Stimulated activated CD8-positive, alpha-beta memory T cell treated with anti-CD3 and anti-CD28 coated beads, Interleukin-15, amount 100 ng/mL, for 24 hours (primary cell): ENCODE data around the gene ADIRF.
"Not testable (repeated sequence)": the region's sequence is repeated elsewhere in the genome, so short reads cannot be mapped to it uniquely, and the experiment has no call there.

Experiments used
- DNase-seq: peaks from one replicate; pipeline ENCODE4 v3.0.0-alpha.2; 2020; ENCODE audit warnings: low read depth

The ADIRF gene

DNA sequence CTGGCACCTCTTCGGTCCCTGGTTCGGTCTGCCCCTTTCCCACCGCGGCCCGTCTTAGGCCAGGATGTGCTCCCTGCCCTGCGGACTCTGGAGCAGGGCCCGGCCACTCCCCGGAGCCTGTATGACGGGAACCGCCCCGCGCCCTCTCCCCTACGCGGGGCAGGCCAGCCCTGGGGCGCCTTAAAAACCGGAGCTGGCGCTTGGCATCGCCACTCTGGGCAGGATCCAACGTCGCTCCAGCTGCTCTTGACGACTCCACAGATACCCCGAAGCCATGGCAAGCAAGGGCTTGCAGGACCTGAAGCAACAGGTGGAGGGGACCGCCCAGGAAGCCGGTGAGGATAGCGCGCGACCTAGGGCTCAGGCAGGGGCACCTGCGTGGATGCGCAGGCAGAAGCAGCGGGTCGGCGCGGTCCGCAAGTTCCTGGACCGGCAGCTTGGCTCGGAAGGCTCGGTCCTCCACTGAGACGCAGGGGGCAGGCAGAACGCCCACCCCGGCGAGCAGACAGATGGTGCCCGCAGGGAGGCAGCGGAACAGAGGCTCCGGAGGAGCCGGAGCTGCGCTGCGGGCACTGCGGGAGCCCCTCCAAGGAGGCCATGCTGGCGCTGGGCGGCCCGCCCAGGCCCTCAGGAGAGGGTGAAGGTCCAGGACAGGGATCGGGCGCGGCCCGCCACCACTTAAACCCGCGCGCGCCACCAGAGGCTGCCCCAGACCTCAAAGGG is at the start of gene ADIRF:
Gene ADIRF, plus strand, starts transcription at position 212 of the 723 bp plus-strand sequence. Its CDS starts 63 bp downstream, at position 275.
- no peak for DNase-seq

DNA sequence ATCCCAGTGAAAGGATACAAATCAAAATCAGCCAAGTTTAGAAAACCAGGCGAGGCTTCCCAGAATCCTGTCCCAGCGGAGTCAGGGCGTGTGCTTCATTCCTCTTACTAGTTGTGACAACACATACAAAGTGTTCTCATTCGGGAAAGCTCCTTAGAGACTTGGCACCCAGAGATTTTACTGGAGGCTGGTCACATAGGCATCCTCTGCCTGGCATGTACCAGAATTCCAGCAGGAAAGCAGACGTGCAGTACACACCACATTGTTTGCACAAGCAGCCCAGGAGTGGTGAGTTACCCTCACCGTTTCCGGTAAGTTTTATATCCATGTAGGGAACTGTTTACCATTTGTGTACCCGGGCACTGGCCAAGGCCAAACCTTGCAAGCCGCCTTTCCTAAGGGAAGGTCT is 45.7 kb upstream of the ADIRF start:
- DNase-seq = no peak

DNA sequence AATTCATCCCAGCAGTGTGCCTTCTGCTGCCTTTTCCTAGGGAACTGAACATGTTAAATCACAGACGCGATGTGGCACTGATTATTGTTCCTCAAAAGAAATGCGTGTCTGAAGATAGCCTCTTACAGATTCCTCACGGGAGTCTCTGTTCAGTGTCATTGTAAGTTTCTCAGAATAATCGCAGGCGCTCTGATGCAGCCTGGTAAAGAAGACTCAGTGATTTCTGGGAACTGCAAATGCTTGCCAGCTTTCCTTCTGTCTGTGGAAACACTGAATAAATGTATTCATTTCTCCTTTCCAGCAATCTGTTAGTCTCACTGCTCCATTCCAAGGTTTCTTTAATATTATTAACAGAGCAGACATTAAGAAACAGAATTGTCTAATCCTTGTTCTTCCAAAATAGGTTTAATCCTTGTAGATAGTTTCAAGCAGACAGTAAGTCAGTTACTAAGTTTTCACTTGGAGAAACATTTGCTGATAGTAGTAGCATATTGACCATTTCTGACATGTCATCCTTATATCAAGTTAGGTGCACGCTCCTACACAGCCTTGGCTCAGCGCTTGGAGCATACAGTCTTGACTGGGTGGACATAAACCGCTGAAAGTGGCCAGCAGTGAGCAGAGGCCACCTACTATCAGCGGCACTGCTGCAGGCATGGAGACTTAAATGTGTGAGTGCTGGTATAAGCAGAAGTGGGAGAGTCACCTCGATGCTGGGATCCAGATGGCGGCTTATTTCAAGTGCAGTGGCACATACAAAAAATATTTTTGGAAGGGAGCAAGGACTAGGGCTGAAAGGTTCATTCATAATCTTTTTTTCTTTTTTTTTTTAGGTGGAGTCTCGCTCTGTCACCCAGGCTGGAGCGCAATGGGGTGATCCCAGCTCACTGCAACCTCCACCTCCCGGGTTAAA is 38.6 kb upstream of the ADIRF start:
- no peak for DNase-seq

DNA sequence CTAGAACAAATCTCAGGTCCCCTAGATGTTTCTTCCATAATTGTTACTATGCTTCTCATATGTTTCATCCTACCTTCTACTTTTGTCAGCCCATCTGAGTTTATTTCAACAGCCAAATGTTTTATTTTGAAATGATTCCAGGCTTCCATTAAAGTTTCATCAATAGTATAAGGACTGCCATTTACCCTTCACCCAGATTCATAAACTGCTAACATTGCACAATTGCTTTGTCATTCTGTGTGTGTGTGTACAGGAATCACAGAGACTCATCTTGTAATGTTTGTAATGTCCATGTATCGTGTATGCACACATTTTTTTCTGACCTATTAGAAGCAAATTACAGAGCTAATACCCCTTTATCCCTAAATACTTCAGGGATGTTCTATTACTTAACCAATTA is 36.4 kb upstream of the ADIRF start:
- no peak for DNase-seq

DNA sequence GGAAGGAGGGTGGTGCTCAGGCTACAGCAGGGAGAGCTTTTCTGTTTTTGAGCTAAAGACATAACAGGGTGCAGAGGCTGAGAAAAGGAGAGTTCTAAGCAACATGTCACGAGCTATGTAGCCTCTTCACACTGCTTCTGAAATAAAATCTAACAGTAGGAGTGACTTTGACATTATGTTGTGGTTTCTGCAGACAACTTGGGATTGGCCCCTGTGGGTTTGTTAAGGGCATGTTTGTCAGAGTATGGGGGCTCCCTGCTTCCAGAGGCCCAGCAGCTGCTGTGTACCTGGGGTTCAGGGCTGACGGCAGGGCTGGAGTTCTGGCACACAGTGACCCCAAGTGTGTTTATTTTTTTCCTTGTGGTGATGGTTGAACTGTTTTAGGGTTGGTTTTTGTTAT is 35.6 kb upstream of the ADIRF start:
- DNase-seq = no peak

DNA sequence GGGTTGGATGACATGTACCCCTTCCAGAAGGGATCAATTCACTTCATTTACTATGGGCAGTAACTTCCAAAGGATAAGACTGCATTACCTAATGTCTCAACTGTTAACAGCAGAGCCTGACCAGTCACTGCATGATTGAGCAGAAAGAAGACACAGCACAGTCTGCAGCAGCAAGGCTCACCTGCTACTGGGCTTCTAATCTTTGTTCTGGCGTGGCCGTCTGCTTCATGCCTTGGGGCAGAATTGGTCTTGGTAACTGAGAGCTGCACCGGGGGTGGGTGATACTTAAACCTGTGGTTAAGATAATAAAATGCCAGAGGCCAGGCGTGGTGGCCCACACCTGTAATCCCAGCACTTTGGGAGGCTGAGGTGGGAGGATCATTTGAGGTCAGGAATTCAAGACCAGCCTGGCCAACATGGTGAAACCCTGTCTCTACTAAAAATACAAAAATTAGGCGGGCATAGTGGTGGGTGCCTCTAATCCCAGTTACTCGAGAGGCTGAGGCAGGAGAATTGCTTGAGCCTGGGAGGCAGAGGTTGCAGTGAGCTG is 34.0 kb upstream of the ADIRF start:
- not testable (repeated sequence) for DNase-seq

DNA sequence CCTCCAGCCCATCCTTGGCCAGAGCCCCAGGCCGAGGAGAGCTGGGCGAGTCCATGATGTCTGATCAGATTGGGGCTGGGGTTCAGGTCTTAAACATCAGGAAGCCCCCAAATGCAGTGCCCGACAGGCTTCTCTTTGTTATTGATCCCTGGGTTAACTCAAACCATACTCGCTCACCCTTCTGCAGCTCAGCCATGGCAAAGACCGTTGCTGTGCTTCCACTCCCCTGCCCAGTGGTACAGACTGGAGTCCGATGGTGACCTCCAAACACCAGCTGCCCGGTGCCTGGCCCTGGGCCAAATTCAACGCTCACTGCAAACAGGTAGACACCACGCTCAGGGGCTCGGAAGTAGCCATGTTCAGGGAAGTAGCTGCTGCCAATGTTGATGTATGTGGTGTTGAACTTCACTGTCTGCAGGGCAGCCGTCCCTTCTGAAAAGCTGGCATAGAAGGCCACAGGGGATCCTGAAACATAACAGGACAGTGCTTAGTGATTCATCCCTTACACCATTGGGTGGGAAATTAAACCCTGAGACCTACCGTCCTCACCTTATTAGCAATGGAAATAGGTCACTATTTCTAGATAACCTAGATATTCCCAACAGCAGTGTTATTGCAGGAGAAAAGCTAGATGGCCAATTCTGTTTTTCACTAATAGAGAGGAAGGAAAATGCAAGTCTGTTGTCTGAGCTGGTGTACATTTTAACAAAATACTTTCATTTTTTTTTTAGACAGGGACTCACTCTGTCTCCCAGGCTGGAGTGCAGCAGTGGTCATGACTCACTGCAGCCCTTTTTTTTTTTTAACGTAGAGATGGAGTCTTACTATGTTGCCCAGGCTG is 31.4 kb upstream of the ADIRF start:
- DNase-seq = no peak

DNA sequence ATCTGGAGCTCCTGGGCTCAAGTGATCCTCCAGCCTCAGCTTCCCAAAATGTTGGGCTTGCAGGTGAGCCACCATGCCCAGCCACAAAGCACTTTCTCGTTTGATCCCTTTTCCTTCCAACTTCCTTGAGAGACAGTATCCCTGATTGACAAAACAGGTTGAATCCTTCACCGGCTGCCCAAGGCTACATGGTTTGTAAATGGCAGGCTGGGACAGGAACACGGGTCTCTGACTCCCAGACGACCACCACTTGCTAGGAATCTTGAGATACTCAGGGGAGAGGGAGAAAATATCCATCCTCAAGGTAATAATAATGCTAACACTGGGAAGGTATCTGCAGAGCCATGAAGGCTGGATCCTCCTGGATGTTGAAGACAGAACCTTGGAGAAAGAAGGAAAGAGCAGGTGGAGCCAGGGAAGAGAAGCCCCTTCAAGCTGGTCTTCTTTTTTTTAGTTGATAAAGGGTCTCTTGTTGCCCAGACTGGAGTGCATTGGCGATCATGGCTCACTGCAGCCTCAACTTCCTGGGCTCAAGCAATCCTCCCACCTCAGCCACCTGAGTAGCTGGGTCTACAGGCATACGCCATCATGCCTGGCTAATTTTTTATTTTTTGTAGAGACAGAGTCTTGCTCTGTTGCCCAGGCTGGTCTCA is 30.7 kb upstream of the ADIRF start:
- DNase-seq = no peak

DNA sequence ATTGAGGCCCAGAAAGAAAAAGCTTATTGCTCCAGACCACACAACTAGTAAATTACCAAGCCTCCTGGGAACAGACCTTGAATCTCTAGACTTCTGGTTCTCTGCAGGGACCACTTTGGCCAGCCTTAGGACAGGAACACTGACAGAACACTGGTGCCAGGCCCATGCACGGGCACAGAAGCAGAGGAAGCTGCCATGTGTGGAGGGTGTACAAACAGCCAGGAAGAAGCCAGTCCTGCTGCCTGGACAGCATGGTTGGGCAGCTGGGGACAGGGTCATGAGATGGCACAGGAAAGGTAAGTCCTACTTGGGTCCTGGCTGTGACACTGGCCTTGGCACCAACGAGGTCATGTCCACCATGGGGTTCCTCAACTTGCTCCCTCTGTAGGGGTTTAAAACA is 30.0 kb upstream of the ADIRF start:
- no peak for DNase-seq

DNA sequence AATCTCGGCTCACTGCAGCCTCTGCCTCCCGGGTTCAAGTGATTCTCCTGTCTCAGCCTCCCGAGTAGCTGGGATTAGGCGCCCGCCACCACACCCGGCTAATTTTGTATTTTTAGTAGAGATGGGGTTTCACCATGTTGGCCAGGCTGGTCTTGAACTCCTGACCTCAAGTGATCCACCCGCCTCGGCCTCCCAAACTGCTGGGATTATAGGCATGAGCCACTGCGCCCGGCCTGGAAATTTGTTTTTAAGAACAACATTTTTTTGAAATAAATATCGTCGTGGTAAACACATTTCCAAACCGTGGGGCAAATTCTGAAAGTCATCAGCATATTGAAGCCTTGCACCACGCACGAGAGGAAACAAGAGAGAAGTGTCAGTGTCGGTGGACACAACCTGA is 28.2 kb upstream of the ADIRF start:
- not testable (repeated sequence) for DNase-seq

DNA sequence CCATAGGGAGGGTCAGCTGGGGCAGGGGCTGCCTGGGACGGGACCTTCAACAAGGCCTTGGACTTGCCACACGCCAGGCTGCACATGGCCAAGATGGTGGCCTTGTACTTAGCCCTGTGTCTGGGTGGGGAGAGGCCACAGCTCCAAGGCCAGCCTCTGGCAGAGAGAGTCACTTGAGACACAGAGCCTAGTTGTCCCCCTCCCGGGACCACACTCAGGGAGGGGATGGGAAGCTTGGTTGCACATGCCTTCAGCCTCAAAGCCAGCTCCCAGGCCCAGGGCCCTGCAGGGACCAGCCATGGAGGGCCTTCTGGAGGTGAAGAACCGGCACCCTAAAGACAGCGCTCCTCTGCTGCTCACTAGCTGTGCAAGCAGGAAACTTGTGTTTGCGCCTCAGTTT is 27.6 kb upstream of the ADIRF start:
- DNase-seq = no peak

DNA sequence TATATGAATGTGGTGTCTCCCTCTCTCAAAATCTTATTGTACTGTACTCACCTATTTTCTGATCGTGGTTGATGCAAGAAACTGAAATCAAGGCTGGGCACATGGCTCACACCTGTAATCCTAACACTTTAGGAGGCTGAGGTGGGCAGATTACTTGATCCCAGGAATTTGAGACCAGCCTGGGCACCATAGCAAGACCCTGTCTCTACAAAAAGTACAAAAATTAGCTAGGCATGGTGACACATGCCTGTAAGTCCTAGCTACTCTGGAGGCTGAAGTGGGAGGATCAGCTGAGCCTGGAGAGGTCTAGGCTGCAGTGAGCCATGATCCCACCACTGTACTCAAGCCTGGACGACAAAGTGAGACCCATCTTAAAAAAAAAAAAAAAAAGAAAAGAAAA is 26.9 kb upstream of the ADIRF start:
- no peak for DNase-seq

DNA sequence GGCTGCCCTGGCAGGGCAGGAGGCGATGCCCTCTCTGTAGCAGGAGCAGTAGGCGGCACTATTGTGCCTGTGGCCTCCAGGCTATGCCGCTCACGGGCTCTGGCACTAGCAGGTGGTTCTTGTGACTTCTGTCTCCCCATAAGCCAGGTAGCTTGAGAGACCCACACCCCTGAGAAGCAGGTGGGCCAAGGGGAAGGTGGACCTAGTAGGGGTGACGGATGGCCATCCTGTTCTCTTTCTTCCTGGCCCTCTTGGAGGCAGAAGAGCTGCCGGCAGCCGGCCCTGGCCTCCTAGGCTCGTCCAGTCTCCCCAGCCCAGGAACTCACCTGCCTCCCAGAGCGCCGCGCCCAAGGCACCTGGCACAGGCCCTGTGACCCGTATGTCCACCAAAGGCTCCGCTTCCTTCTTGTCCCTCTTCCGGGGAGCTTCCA is 26.3 kb upstream of the ADIRF start:
- DNase-seq = no peak

DNA sequence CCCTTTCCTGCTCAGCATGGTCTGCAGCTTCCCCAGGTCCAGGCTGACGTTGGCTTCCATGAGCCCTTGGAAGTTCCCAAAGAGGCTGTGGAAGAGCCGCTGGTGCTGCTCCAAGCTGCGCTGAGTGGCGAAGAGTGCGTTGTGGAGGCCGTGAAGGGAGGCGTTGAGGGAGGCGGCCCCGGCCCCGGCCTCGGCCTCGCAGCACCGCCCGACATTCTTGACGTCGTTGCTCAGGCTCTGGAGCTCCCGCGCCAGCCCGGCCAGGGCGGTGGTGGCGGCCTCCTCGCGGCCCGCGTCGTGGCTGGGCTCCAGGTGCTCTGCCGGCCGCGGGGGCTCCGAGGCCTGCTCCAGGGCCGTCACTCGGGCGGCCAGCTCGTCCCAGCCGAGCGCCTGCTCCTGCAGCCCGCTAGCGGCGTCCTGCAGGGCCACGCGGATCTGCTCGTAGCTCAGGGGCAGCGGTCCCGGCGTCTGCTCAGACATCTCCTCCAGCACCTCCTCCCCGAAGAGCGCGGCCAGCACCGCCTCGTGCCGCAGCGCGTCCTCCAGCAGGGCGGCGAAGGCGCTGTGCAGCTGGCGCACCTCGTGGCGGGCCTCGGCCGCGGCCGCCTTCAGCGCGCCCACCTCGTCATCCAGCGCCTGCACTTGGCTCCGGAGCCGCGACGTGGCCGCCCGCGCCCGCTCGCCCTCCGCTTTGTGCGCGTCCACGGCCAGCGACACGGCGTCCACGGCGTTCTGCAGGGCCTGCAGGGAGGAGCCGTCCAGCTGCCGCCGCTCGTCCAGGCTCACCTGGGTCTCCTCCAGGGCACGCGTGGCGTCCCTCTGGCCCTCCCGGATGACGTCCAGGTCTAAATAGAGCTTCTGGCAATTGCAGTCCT is 25.6 kb upstream of the ADIRF start:
- DNase-seq = no peak

DNA sequence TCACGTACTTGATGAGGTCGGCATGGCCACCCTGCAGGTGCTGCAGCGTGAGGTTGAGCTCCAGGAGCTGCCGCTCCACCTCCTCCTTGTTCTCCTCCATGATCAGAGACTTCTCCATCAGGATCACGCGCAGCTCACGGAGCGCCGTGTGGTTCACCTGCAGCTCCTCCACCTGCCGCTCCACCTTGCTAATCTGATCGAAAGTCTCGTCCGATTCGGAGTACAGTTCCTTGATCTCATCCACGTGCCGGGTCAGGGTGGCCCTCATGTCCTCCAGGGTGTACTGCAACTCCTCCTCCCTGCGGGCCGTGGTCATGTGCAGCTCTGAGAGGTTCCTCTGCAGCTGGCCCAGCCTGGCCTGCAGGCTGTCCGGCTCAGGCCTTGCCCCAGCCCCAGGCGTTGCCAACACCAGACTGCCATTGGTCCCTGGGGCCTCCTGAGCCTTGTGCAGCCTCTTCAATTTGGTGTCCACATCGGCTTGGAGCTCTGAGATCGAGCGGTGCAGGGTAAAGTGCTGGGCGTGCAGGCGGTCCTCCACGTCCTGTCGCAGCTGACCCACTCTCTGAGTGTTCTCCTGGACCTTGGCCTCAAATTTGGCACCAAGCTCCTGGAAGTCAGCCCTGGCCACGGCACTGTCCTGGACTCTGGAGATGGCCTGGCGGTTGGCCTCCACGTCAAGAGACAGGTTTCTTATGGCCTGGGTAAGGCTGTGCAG is 24.8 kb upstream of the ADIRF start:
- no peak for DNase-seq

DNA sequence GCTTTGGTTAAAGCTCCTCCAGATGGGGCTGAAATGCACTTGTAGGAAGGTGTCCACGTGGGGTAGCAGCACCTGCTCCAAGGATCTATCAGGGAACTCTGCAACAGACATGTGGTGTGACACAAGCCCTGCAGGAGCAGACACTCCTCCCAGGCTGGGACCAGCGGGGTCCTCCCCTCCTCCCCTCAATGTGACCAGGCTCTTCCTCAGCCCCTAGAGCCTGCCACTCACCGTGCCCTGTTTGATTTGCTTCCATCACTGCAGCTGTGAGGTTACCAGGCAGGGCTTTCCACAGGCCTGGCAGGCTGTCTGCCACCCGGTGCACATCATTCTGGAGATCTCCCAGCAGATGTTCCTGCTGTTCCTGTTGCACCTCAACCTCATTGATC is 24.3 kb upstream of the ADIRF start:
- DNase-seq = no peak

DNA sequence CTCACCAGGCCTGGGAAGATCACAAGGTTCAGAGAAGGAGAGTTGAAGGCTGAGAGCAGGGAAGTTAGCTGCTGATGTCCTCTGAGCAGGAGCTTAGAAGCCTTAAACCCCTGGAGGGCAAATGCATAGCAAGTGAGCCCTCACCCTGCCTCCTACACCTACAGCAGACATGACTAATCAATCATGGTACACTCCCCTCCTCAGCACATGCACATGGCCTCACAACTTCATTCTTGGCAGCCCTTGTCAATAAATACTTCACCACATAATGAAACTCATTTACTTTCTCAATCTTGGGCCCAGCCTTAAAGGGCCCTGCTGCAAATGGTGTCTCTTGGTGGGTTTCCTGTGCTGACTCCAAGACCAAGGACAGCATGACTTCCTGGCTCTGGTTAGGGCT is 23.8 kb upstream of the ADIRF start:
- DNase-seq = no peak

DNA sequence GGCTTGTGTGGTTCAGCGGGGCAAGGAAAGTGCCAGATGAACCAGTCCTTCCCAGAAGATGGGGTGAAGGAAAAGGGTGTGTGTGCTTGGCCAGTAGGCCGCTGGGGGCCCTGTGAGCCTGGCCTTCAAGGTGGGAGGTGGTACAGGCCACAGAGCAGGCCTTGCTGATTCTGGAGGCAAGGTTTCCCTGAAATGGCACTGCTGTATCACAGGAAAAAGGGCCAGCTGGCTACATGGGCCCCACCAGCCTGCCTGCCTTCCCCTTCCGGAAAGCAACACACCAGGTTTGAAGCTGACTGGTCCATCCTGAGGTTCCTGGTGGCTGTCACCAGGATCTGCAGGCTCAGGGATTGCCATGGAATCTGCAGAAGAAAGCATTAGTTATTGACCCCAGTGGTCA is 23.4 kb upstream of the ADIRF start:
- DNase-seq = no peak

DNA sequence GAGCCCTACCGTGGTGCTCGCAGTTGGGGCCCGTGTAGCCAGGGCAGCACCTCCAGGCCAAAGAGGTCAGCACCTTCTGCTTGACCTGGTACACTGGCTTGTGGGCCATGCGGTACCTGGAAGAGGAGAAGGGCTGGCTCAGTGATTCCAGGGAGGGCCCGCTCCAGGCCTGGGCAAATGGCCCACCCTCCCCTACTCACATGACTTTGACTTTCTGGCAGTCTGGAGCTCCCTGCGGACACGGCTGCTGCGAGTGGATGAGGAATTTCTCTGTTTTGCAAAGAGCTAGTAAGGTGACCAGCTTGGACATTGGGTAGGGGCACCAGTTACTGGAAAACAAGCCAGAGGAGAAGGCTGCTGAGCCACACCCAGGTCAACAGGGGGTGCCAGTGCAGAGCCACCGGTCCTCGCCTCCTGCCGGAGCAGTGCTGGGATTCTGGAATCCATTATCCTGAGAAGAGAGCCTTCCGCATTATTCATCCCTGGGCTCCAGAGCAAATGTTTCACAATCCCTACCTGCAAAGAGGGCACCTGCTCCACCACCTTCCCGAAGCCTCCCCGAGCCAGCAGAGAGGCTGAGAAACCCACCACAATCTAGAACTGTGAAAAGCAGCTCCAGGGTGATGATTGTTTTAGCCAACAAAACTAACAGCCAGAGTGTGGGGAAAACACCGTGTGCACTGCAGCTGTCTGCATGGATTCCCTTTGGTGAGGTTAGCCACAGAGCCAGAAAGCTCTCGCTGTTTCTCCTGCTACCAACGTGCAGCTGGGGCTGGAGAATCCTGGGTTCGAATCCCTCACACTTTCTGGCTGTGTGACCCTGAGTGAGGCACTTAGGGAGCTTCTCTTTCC is 22.7 kb upstream of the ADIRF start:
- no peak for DNase-seq
